DLD1 (cell line): Measurements from ENCODE around the gene SMIM9.
"Not testable (repeated sequence)": the region's sequence is repeated elsewhere in the genome, so short reads cannot be mapped to it uniquely, and the experiment has no call there.

Experiments used
- in situ Hi-C: cut with HindIII; loops from 2 replicates; pipeline ENCODE4 v1.10.0; 2017; ENCODE audit warnings: low sequenced_read_pairs

The SMIM9 gene

DNA sequence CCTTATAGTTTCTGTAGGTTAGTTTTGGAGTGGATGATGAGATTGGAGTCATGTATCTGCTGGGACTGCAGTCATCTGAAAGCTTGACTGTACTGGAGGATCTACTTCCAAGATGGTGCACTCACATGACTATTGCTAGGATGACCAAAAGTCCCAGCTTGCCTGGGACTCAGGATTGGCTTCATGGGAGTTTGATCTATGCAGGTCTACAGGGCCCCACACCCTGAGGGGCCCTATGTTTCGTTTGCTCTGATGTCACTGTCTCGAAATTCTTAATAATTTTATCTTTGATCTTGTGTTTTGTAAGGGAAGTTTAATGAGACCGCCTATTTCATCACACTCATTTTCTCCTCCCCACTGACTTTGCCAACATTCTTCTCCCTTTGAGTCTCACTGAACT lies at the start of gene SMIM9:
TSS of gene SMIM9 (minus strand) at position 101 of the 400 bp plus-strand sequence. CDS start 3,806 bp downstream, outside the sequence.
- in situ Hi-C loops, result no loop called here

DNA sequence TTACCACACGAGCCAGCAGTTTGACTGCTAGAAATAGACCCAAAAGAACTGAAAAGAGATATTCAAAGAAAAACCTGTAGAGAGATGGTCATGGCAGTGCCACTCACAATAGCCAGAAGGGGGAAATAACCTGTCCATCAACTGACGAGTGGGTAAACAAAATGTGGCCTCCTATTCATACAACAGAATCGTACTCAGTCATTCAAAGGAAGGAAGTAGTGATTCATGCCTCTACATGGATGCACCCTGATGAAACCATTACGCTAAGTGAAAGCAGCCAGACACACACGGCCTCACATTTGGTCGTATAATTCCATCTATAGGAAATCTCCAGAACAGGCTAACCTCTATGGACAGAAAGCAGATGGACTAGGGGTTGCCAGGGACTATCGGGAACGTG lies 49.6 kb upstream of the SMIM9 start:
- in situ Hi-C loops, result not testable (repeated sequence)

DNA sequence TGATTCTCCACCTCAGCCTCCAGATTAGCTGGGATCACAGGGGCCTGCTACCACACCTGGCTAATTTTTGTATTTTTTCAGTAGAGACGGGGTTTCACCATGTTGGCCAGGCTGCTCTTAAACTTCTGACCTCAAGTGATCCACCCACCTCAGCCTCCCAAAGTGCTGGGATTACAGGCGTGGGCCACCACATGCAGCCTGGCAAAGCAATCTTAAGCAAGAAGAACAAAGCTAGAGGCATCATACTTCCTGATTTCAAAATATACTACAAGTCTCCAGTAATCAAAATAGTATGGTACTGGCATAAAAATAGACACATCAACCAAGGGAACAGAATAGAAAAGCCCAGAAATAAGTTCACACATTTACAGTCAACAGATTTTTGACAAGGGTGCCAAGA lies 38.9 kb upstream of the SMIM9 start:
- in situ Hi-C loops, result no loop called here

DNA sequence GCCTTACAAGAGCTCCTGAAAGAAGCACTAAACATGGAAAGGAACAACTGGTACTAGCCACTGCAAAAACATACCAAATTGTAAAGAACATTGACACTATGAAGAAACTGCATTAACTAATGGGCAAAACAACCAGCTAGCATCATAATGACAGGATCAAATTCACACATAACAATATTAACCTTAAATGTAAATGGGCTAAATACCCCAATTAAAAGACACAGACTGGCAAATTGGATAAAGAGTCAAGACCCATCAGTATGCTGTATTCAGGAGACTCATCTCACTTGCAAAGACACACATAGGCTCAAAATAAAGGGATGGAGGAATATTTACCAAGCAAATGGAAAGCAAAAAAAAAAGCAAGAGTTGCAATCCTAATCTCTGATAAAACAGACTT lies 34.1 kb upstream of the SMIM9 start:
- in situ Hi-C loops, result not testable (repeated sequence)

DNA sequence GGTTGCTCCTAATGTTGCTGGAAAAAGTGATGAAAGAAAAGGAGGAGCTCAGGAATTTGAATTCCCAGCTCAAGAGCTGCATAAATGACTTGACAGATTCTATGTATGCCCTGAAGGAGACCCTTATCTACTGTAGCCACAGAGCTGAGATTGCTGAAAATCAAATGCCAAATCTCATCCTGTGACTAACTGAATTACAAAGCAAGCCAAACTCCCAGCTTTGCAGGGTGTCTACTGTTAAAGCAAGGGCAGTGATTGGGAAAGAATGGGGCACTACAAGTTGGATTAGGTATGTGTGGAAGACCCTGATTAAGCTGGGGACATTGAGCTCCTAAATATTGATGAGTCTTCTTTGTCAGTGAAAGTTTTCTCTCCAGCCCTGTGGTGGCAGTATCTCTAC lies 20.8 kb upstream of the SMIM9 start:
- in situ Hi-C loops, result no loop called here

DNA sequence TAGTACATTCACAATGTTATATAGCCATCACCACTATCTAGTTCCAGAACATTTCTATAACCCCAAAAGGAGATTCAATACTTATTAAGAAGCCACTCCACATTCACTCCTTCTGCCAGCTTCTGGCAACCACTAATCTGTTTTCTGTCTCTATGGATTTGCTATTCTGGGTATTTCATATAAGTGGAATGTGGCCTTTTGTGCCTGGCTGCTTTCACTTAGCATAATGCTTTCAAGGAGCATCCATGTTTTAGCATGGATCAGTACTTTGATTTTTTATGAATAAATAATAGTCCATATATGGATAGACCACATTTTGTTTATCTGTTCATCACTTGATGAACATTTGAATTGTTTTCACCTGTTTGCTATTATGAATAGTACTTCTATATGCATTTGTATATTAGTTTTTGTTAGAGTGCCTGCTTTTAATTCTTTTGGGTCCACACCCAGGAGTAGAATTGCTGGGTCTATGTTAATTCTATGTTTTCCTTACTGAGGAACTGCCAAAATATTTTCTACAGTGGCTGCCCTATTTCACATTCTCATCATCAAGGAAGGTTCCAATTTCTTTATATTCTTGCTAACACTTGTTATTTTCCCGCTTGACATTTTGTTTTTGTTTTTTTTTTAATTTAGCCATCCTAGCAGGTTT lies 16.6 kb upstream of the SMIM9 start:
- in situ Hi-C loops, result no loop called here

DNA sequence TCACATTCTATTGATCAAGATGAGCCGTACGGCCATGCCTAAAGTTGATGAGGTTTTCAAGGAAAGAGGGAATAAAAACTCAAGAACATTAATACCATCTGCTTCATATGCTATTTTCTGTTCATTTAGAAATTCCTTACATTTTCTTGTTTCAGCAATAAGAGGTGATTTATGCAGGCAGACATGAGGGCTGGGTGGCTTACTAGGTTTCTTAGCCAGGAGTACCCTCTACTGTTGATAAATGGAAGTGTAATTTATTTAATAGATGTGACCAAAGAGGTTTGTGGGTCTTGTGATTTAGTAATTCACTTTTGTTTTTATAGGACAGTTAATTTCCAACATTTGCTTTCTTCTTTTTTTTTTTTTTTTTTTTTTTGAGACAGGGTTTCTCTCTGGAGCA lies 6.4 kb upstream of the SMIM9 start:
- in situ Hi-C loops, result no loop called here

DNA sequence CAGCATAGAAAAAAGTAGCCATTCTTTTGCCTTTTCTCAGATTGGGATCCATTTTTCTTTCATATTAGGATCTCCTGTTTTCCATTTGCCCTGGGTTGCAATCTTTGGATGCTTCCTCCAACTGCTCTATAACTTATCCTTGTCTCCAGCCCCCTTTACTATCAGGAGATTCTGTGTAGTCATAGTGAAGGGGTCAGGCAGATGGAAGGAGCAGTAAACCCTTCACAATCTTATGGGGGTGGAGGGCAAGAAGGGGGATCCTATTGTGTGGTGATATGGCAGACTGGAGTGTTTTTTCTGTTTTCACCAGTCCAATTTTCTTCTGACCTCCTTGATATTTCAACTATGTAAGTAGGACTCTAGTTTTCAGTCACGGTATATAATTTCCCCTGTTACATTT lies 1.7 kb upstream of the SMIM9 start:
- in situ Hi-C loops, result no loop called here

DNA sequence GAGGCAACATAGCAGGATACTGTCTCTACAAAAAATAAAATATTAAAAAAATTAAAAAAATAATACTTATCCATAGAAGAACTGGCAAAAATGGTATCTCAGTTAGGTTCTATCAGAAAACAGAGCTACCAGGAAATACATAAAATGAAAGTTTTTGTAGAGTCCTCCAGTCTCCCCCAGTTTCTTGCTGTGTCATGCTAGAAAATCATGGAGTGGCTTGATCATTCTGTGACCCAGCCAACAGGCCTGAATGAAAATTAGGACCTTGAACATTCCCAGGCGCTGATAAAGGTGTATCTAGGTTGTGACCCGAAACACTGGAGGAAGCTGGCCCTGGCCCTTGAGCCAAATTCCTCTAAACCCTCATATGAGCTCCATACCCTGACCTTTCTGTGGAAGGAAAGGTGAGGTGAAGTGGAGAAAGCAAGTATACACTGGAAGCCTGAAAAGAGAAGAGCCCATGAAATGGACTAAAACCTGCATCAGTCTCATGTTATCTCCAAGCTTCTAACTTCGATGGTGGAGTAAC lies 652 bp downstream of the SMIM9 start:
- in situ Hi-C loops, result no loop called here

DNA sequence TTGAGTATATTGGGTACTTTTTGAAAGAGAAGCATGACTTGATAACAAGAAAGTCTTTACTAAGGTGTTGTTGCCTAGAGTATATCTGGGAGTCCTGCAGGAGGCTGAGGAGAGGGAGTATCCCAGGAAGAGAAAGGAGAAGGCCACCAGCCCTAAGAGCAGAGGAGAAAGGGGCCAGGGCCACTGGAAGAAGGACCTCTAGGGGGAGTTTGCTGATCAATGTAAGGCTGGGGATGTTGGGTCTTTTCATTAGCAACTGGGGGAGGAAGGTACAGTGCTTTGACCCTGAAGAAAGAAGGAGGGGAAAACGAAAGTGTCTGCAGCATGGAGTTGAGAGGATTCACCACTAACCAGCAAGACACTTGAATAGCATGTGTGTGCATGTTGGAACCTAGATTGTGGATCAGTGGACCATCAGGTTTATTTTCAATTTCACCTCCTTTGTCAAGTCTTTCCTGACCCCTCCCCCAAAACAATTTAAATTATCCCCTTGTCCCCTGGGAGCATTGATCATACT lies 4.5 kb downstream of the SMIM9 start:
- in situ Hi-C loops, result no loop called here

DNA sequence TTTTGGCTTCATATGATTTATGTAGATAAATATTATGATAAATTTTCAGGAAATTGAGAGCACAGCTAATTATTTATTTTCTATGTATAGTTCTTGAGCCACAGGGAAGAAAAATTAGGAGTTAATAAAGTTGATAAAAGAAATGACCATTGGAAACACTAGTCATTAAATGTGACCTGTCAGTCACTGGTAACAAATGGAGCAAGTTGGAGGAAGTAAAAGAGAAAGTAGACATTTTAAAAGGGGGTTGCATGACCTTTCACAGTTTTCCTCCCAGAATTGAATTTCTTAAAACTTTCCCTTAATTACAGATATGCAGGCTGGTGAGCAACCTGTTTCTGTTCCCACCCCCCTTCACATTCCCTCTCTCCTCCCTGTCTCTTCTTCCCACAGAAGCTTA lies 5.3 kb downstream of the SMIM9 start:
- in situ Hi-C loops, result no loop called here

DNA sequence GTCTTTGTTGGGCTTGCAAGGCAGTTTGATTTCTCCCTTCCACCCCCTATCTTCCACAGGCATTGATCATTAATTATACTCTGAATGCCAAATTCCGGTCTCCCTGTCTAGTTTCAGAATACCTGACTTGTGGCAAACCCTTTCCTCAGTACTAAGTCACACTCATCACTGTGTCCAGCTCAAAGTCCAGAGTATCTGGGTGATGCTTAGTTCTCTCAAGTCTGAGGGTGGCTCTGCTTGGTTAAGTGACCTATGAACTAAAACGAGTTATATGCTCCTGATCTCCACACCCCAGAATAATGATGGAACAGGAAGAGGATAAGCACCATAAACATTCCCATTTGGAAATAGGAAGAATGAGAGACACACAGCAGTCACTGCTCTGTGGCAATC lies 6.5 kb downstream of the SMIM9 start:
- in situ Hi-C loops, result no loop called here

DNA sequence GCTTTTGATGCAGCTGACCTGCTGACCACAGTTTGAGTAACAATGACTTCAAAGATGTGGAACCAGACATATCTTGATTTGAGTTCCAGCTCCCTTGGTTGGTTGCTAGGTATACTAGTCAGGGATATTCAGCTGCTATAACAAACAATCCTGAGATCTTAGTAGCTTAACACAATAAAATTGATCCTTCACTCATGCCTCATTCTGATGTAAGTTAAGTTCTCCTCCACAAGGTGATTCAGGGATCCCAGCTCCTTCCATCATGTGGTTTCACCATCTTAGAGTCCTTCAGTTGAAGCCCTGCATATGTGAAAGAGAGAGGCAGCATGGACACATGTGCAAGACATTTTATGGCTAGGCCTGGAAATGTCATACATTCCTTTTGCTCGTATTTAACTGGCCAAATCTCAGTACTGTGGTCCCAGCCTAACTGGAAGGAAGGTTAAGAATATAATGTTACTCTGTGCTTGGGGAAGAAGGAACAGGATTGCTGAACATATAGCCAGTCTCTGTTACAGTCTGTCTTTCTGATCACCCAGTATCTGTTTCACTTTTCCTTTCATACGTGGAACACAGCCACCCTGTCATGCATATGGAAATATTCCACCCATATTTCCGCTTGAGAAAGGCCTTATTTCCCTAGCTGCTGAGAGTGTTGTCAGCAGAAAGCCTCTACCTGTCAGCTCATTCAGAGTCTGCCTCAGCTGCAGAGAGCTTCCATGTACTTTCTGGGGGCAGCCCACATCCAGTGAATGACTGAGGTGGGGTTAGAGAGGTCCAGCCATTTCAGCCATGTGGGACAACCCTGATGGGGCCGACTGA lies 7.1 kb downstream of the SMIM9 start:
- in situ Hi-C loops, result no loop called here

DNA sequence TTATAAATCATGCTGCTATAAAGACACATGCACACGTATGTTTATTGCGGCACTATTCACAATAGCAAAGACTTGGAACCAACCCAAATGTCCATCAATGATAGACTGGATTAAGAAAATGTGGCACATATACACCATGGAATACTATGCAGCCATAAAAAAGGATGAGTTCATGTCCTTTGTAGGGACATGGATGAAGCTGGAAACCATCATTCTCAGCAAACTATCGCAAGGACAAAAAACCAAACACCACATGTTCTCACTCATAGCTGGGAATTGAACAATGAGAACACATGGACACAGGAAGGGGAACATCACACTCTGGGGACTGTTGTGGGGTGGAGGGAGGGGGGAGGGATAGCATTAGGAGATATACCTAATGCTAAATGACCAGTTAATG lies 8.9 kb downstream of the SMIM9 start:
- in situ Hi-C loops, result not testable (repeated sequence)

DNA sequence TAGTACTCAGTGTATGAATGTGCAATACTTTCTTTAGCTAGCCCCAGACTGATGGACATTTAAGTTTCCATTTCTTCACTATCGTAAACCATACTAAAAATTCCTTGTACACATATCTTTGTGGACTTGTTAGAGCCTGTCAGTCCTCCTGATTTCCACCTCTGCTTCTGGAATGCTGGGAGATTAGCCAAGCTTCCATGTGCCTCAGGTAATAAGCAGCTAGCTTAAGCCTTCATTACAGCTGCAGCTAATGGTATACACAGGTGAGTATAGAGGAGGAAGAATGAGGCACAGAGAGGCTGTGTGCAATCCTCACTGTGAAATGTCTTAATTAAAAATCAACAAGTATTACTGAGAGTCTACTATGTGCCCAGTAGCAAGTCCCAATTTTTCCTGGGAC lies 9.8 kb downstream of the SMIM9 start:
- in situ Hi-C loops, result no loop called here

DNA sequence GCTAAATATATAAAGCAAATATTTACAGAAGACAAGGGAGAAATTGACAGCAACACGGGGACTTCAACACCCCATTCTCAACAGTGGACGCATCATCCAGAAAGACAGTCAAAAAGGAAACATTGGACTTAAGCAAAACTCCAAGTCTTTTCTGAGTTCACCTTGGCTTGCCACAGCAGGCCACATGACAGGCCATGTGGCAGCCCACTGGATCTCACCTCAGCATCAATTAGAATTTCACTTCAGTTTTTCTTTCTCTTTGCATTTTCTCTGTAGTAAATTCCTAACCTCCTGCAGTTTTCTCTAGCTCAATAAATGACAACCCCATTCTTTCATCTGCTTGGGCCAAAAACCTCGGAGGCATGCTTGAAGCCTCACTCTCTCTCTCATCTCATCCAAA lies 12.4 kb downstream of the SMIM9 start:
- in situ Hi-C loops, result no loop called here

DNA sequence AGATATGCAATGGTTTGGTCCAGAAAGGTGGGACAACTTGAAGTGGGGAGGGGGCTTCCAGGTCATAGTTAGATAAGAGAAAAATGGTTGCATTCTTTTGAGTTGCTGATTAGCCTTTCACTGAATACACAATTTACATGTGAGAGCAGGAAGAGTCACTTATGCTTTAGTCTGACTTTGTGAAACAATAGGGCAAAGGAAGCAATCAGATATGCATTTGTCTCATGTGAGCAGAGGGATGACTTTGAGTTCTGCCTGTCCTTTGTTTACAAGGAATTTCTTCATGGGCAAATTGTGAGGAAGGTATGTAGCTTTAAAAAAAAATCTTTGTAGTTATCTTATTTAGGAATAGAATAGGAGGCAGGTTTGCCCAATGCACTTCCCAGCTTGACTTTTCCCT lies 12.9 kb downstream of the SMIM9 start:
- in situ Hi-C loops, result no loop called here

DNA sequence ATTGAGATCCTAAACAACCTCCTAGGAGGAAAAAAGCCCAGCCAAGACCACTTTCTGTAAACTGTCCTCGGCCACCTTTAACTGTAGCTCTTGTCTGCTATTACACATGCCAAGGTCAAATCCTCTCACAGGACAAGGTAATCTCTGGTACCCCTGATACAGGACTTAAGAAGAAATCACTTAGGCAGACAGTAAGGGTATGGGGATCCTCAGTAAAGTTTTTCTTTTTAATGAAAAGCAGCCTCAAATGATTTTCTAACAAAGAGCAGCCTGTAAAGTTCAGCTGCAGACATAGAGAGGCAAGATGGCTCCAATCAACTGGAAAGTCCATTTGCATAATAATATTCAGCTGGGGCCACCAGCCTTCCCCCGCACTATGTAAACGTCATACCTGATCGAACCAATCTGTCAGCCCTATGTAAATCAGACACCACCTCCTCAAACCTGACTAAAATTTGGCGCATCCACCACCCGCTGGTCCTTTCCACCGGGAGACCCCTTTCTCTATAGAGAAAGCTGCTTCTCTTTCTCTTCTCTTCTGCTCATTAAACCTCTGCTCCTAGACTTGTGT lies 14.6 kb downstream of the SMIM9 start:
- in situ Hi-C loops, result no loop called here

DNA sequence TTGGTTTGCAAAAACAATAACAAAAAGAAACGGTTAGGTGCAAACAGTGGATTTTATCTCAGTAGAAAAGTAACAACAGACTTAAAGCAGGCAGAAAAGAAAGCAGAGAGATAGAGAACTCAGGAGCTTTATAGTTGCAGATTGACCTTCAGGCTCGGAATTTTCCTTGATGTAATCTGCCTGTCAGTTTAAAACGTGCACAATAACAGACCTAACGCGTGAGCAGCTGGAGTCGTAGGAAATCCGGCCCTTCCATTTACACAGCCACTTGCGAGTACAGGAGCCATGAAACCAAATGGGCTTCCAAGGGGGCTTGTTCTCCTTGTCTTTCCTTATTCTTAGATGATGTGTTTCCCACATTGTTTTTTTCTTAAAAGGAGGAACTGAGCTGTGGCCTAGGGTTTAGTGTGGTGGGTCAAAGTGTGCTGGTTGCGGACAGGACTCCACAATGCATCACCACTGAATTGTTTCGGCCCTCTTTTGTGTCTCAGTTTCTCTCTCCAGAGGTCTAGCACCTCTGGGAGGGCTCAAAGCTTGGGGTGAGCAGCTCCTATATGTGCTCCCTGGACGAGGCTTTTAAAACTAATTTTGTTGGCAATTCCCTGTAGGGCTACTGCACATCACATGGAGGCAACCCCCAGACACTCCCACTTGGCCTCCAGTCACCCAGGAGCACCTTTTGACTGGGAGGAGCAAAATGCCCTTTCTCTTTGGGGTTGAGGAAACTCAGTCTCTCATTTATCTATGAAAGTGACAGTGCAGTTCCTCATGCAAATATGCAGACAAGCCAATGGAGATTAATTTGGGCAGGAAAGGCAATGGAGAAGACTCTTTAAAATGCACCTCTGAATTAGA lies 15.3 kb downstream of the SMIM9 start:
- in situ Hi-C loops, result no loop called here

DNA sequence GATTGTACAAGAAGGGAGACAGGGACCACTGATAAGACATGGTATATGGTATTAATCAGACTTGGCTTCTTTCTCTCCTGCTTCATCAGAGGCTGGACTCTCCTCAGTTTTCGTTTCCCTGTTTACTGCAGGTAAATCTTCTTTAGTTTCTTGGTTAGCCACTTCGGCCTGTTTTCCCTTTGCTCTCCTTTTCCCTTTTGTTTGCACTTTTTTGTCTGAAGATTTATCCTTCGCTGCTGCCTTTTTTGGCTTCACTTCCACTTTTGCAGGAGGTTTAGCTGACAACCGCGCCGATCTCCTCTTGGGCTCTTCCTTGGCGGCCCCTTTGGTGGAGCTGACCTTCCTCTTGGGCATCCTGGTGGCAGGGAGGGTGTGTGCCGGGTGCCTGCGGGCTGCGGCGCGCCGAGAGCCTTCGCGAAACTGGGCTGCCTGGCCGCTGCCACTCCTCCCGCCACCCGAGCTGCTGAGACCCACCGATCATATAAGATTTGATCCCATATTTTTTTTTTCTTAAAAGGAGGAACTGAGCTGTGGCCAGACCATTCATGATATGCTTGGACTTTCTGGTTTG lies 17.3 kb downstream of the SMIM9 start:
- in situ Hi-C loops, result not testable (repeated sequence)
